Ectodermal cell (in vitro differentiated cells): ENCODE measurements around the gene HOXA1.

Source experiments
- H3K27ac ChIP-seq: 2 replicates; pipeline ENCODE4 v1.7.0; 2013; ENCODE audit warnings: mild to moderate bottlenecking, low read depth, low read length; ENCODE audit not compliant: insufficient read depth, poor library complexity, severe bottlenecking
- H3K27me3 ChIP-seq: 2 replicates; pipeline ENCODE4 v1.7.0; 2013; ENCODE audit warnings: mild to moderate bottlenecking, low read length; ENCODE audit not compliant: insufficient read depth, control insufficient read depth, poor library complexity, severe bottlenecking
- H3K36me3 ChIP-seq: one replicate; pipeline ENCODE4 v1.7.0; 2013; ENCODE audit warnings: low read length; ENCODE audit not compliant: control insufficient read depth, insufficient read depth
- H3K4me1 ChIP-seq: one replicate; pipeline ENCODE4 v1.7.0; 2013; ENCODE audit warnings: low read length; ENCODE audit not compliant: control insufficient read depth, insufficient read depth
- H3K4me3 ChIP-seq: 2 replicates; pipeline ENCODE4 v1.7.0; 2013; ENCODE audit warnings: low read depth, low read length, control low read depth; ENCODE audit not compliant: insufficient read depth
- H3K9me3 ChIP-seq: 2 replicates; pipeline ENCODE4 v1.7.0; 2013; ENCODE audit warnings: mild to moderate bottlenecking, low read length, moderate library complexity; ENCODE audit not compliant: control insufficient read depth
- WGBS, 2 experiments: methylation state at CpG; one replicate each; pipeline ENCODE4 v1.1.7; 2013; ENCODE audit warnings: missing lambda C conversion rate in 2 of 2; 5-methylcytosine and 5-hydroxymethylcytosine counted together

HOXA1 gene

DNA sequence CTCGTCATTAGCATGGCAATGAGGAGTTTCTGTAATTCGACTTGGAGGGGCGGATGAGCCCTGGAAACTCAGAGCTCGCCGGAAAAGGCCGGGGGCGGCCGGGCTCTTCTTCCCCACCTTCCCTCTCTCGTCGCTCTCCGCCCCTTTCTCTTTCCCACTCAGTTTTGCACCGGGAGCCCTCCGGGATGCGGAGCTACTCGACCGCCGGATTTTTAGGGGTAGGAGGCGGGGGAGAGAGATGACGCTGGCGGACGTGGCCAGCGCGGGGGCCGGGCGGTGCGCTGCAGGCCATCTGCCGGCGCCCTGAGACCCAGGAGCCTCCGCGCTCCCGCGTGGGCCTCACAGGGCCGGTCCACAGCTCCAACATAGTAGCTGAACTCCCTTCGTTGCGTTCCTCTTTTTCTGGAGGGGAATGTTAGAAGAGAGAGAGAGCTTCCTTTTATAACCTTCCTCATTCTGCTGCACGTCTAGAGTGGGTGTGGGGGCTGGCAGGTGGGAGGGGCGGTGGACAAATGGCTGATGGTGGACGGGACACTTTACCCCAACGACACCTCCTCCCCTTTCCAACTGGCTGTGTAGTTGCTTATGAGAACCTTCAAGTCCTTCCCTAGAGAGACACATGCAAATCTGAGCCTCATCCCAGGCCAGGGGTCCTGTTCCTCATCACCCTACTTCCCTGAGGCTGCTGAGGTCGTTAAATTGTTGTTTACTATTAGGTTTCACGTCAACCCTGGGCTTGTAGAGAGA lies 1.1 kb upstream of the HOXA1 start:
- Histone ChIP-seq H3K4me3 (peak overlapping the region; percentile 57), H3K4me1 (peaks cover 5% of the 10 kb centered on the region), H3K36me3 (no peaks in the 10 kb centered on the region), H3K27ac (no peak overlapping the region), H3K27me3 (peaks cover 100% of the 10 kb centered on the region), H3K9me3 (no peaks in the 10 kb centered on the region)
- WGBS, 2 experiments = 0 to 1% methylated on average over 39 to 41 of the region's 41 CpGs

DNA sequence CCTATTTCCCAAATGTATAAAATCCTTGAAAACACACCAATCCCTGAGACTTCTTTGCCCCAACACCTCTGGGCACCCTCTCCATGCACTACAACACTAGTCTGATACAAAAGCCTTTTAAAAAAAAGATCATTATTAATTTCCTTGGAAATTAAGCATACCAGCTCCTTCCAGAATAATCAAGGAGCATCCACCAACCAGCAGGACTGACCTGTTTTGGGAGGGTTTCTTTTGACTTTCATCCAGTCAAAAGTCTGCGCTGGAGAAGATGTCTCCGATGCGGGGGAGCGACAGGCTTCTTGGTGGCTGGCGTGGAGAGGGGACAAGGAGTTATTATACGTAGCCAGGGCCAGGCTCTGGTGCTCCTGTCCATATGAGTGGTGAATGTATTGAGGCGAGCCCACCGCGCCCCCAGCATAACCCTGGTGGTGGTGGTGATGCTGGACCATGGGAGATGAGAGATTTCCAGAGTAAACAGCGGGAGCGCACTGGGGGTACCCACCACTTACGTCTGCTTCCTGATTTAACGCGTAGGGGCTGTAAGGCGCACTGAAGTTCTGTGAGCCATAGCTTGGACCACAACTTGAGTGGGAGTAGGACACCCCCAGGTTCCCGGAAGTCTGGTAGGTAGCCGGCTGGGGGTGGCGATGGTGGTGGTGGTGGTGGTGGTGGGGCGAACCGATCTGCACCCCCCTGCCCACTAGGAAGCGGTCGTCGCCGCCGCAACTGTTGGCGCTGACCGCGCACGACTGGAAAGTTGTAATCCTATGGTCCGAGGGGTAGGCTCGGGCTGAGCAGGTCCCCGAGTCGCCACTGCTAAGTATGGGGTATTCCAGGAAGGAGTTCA lies 527 bp downstream of the HOXA1 start:
- 4 to 5% methylated on average over 33 of the region's 33 CpGs for WGBS, 2 experiments
- H3K4me3 ChIP-seq = peak overlapping the region; percentile 57
- no peaks in the 10 kb centered on the region for H3K36me3 ChIP-seq
- H3K27ac ChIP-seq = no peak overlapping the region
- peaks cover 5% of the 10 kb centered on the region for H3K4me1 ChIP-seq
- no peaks in the 10 kb centered on the region for H3K9me3 ChIP-seq
- peaks cover 100% of the 10 kb centered on the region for H3K27me3 ChIP-seq

DNA sequence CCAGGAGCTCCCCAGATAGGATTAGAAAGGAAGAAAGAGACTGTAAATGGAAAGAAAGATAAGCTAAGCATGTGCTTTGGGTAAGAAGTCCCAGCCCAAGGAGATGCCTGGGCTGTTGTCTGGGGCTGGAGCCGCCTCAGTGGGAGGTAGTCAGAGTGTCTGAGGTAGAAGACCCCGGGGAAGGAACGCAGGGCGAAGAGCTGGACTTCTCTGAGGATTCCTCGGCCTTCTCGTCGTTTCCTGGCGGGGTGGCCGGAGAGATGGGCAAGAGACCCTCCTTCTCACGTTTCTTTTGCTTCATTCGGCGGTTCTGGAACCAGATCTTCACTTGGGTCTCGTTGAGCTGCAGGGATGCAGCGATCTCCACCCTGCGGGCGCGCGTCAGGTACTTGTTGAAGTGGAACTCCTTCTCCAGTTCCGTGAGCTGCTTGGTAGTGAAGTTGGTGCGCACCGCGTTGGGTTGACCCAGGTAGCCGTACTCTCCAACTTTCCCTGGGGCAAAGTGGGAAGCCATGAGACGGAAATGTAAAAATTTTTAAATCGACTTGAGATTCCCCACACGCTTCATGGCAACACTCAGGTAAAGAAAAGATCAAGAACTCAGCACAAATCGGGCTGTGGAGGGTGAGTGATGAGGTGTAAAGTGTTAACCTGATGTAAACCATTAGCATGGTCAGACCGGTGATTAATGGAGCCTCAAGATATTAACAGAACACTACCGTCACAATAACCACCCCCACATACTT lies 1.3 kb downstream of the HOXA1 start:
- H3K4me1 ChIP-seq = no peaks in the 10 kb centered on the region
- no peaks in the 10 kb centered on the region for H3K36me3 ChIP-seq
- 8 to 9% methylated on average over 29 of the region's 29 CpGs for WGBS, 2 experiments
- H3K27ac ChIP-seq = no peak overlapping the region
- no peaks in the 10 kb centered on the region for H3K9me3 ChIP-seq
- H3K27me3 ChIP-seq = peaks cover 100% of the 10 kb centered on the region
- no peak overlapping the region for H3K4me3 ChIP-seq

DNA sequence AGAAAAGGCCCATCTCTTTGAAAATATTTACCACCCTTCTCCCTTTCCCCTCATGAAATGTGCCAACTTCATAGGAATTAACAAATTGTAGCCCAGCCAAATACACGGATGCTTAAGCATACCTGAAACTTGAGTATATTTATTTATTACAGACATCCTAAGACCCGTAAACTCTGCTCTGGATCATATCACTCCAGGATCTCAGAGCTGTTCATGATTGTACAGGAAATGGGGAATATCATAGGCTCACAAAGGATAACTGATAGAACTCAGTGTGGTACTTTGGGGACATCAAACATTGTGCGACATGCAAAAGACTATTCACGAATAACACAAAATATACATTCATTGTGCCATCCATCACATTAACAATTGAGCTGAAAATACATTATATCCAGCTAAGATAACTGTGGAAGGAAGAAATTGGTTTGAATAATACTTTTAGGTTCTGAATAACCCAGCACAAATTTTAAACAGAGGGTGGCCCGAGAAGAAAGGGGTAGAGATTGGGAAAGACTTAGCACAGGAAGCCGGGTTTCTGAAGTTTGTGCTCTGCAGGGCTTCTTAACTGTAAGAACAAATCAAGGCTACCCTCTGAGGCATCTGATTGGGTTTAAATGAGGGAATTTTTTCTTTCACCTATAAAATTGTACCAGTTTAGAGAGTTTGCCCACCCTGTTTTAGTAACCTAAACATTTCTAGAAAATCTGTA lies 2.5 kb downstream of the HOXA1 start:
- WGBS, 2 experiments = 43 to 46% methylated on average over 5 to 6 of the region's 6 CpGs
- Histone ChIP-seq H3K4me3 (no peak overlapping the region), H3K36me3 (no peaks in the 10 kb centered on the region), H3K9me3 (no peaks in the 10 kb centered on the region), H3K4me1 (no peaks in the 10 kb centered on the region), H3K27me3 (peaks cover 100% of the 10 kb centered on the region), H3K27ac (no peak overlapping the region)

DNA sequence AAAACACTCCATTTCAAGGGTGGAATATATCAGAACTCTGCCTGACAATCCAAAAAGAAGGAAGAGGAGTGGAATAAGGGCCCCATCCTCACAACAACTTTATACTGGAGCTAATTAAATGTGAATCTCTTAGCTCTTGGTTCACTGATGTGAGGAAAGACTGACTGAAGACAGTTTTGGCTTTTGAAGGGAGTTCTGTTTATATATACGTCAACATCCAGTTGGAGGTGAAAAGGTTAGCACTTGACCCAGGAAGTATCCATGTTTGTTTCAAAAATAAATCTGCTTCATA lies 3.0 kb downstream of the HOXA1 start:
- H3K9me3 ChIP-seq = no peaks in the 10 kb centered on the region
- 56 to 58% methylated on average over 1 of the region's 1 CpG for WGBS, 2 experiments
- H3K27ac ChIP-seq = no peak overlapping the region
- H3K36me3 ChIP-seq = no peaks in the 10 kb centered on the region
- no peaks in the 10 kb centered on the region for H3K4me1 ChIP-seq
- H3K27me3 ChIP-seq = peaks cover 98% of the 10 kb centered on the region
- no peak overlapping the region for H3K4me3 ChIP-seq

DNA sequence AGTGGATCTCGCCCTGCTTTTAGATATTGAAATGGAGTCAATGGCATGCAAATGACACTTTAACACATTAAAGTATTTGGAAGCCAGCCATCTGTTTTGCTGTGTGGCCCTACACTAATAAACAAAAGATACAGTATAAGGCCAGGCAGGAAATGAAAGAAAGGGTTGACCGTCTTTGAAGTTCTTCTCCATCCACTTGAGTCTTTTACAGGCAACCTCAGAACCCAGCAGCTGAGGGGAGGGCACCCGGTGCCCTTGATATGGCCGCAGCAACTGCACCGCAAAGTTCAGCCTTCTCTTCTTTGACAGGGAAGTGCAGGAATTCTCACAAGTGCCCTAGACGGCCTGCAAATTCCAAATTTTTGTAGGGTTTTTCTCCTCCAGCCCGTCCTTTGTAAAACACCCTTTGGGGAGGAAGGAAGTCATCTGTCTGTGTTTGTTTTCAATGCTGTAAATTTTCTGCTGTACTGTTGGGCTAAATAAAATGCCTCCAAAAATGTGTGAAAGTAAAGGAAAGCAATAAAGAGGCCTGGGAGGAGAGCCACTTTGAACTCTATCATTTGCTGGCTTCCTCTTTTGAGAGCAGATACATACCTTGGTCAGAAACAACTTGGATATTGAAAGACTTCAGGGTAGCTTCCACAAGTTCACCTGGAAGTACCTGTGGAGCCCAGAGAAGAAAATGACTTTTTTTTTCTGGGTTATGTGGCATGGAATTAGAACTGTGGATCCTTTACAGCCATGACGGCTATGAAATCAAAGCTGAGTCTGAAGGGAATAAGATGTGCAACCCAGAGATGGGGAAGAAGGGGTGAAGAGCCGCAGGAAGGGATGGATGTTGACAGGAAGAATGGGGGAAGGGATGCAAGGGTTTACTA lies 3.6 kb downstream of the HOXA1 start:
- WGBS, 2 experiments = 13% methylated on average over 9 of the region's 9 CpGs
- Histone ChIP-seq H3K36me3 (no peaks in the 10 kb centered on the region), H3K9me3 (no peaks in the 10 kb centered on the region), H3K27ac (no peak overlapping the region), H3K27me3 (peaks cover 92% of the 10 kb centered on the region), H3K4me3 (no peak overlapping the region), H3K4me1 (no peaks in the 10 kb centered on the region)

DNA sequence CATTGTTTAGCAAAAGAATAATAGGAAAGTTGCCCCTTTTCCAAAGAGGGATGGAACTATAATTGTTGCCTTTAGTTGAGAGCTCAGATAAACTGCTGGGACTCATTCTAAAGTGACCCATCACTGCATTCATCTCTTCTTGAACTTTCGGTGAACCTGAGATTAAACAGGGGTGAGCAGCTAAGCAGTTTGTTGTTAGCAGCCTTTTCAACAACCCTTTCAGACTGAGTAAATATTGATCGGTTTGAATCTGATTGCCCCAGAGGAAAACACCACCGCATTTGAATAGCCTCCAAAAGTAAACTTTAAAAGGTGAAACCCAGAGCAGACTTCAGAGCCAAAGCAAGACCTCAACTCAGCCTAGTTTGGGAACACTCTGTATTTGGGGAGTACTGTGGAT lies 4.7 kb downstream of the HOXA1 start:
- WGBS, 2 experiments = 1 to 6% methylated on average over 3 of the region's 3 CpGs
- Histone ChIP-seq H3K4me3 (no peak overlapping the region), H3K27me3 (peaks cover 81% of the 10 kb centered on the region), H3K27ac (no peak overlapping the region), H3K36me3 (no peaks in the 10 kb centered on the region), H3K4me1 (no peaks in the 10 kb centered on the region), H3K9me3 (no peaks in the 10 kb centered on the region)

DNA sequence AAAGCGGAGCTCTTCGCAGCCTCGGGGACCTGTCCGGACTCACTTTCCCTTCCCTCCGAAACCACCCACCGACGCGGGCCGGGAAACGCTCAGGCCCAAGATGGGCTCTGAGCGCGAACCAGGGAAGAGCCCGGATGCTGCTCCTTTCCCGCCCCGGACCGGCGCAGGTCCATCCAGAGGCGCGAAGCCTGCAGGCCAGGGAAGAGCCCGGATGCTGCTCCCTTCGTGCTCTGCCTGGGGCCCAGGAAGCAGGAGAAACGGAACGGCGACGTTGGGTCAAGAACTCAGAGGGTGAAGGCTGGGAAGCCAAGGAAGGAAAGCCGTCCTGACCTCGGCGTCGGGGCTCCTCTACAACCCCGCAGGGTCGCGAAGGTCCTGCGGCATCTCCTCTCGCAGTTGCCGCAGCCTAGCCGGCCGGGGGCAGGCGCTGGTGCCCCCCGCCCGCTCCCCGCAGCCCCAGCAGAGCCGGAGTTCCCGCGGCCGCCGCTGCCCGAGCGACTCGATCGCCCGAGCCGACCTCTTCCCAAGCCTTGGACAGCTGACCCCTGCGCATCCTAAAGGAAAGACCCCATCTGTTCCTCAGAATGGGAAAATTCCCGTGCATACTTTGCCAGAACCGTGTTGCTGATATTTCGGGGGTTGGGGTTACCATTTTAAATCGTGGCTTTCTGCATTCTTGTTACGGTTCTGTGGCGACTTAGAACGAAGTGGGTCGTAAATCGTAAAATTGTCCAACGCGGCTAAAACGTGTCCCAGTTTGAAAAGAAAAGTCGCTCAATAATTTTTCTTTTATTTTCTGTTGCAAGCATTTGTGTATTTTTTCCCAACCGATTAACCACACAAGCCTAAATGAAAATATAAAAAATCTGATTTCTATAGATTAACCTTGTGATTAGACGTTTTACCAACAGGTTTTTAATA lies 7.5 kb downstream of the HOXA1 start:
- WGBS, 2 experiments = 94% methylated on average over 67 of the region's 68 CpGs
- Histone ChIP-seq H3K9me3 (no peaks in the 10 kb centered on the region), H3K27me3 (peaks cover 53% of the 10 kb centered on the region), H3K4me1 (no peaks in the 10 kb centered on the region), H3K4me3 (no peak overlapping the region), H3K27ac (no peak overlapping the region), H3K36me3 (no peaks in the 10 kb centered on the region)
